ENCODE measurements around the gene ENO4.

Gene ENO4, protein sequence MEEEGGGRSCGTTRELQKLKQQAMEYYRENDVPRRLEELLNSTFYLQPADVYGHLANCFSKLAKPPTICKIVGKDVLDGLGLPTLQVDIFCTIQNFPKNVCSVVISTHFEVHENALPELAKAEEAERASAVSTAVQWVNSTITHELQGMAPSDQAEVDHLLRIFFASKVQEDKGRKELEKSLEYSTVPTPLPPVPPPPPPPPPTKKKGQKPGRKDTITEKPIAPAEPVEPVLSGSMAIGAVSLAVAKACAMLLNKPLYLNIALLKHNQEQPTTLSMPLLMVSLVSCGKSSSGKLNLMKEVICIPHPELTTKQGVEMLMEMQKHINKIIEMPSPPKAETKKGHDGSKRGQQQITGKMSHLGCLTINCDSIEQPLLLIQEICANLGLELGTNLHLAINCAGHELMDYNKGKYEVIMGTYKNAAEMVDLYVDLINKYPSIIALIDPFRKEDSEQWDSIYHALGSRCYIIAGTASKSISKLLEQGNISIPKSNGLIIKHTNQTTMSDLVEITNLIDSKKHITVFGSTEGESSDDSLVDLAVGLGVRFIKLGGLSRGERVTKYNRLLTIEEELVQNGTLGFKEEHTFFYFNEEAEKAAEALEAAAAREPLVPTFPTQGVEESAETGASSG

DNA sequence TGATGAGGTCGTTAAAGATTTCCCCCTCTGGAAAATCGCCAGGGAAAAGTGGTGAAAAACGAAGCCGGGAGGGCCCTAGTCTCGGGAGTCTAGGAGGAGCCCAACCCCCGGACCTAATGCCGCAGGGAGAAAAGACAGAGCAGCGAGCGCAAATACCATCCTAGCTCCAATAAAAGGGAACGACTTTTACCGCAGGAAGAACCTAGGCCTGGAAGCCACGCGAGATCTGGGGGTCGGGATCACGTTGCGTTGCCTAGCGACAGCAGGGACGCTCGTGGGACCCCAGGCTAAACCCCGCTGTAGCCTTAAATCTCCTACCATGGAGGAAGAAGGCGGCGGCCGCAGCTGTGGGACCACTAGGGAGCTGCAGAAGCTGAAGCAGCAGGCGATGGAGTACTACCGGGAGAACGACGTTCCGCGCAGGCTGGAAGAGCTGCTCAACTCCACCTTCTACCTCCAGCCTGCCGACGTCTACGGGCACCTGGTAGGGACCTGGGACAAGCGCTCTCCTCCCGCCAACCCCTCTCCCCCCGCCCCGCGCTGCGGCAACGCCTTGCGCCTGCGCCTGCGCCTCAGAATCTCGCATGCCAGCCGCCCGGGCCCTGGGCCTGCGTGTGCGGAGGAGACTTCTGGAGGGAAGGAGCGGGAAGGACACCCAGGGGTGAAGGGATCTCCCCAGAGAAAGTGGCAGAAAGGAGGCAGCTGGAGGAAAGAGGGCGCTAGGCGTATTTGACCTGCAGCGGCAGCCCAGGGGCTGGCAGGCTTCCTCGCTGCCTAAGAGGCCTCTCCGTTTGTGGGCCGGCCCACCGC is at the start of gene ENO4:
Gene ENO4, plus strand, starts transcription at position 252 of the 810 bp plus-strand sequence. Its CDS starts 68 bp downstream, at position 320.
- H3K4me3 ChIP-seq (replicated peaks; ENCODE audit: low read depth, low read length) = peak within 1 kb of the TSS; percentile 68
- TF ChIP-seq, protein P1, sequence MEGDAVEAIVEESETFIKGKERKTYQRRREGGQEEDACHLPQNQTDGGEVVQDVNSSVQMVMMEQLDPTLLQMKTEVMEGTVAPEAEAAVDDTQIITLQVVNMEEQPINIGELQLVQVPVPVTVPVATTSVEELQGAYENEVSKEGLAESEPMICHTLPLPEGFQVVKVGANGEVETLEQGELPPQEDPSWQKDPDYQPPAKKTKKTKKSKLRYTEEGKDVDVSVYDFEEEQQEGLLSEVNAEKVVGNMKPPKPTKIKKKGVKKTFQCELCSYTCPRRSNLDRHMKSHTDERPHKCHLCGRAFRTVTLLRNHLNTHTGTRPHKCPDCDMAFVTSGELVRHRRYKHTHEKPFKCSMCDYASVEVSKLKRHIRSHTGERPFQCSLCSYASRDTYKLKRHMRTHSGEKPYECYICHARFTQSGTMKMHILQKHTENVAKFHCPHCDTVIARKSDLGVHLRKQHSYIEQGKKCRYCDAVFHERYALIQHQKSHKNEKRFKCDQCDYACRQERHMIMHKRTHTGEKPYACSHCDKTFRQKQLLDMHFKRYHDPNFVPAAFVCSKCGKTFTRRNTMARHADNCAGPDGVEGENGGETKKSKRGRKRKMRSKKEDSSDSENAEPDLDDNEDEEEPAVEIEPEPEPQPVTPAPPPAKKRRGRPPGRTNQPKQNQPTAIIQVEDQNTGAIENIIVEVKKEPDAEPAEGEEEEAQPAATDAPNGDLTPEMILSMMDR (IDR thresholded peaks at IDR 0.05; ENCODE audit: low read length, missing control alignments) = no peak
- peak; percentile 80 for DNase-seq (ENCODE audit: low read depth)

DNA sequence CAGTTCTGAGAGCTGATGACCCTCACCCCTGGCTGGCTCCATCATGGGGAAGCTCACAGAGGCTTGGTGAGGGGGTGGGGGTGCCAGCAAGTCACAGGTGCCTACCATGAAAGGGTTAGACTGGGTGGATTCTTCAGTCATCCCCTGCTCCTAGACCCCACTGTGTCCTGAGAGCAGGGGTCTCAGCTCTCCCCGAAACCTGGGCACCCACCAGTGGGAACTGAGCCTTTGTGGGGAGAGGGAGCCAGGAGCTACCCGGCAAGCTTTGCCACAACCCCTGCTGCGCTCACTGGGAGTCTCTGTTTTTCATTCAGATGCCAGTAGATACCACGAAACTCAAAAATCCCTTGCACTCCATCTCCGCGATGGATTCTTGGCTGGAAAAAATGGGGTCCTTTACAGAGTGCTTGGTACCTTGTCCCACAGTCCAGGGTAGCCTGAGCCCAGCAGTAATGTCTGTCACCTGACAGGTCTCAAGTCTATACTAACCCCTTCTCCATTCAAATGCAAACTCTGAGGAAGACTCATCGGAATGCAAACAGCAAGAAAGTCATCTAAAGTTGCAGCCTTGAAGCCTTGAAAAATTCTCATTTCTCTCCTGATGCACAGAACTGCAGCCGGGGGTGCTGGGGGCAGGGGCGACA is 48.9 kb upstream of the ENO4 start:
- H3K4me3 ChIP-seq (replicated peaks; ENCODE audit: low read depth, low read length) = no peak overlapping the region
- DNase-seq (ENCODE audit: low read depth) = no peak
- TF ChIP-seq, protein P1 (IDR thresholded peaks at IDR 0.05; ENCODE audit: low read length, missing control alignments) = no peak

DNA sequence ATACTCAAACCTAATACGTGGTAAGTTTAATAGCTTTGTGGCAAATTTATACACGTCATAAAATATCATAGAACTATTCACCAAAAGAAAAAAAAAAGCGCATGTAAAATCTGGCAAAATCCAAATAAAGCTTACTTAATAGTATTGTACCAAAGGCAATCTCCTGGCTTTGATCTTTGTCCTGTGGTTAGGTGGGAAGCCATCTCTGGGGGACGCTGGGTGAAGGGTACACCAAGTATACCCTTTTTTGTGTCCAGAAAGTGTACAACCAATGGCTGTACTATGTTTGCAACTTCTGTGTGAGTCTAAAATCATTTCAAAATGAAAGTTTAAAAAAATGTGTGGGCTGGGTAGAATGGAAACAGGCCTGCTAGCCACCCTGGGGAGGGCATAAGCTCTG is 47.6 kb upstream of the ENO4 start:
- H3K4me3 ChIP-seq (replicated peaks; ENCODE audit: low read depth, low read length) = no peak overlapping the region
- no peak for DNase-seq (ENCODE audit: low read depth)
- TF ChIP-seq, protein P1 (IDR thresholded peaks at IDR 0.05; ENCODE audit: low read length, missing control alignments) = no peak

DNA sequence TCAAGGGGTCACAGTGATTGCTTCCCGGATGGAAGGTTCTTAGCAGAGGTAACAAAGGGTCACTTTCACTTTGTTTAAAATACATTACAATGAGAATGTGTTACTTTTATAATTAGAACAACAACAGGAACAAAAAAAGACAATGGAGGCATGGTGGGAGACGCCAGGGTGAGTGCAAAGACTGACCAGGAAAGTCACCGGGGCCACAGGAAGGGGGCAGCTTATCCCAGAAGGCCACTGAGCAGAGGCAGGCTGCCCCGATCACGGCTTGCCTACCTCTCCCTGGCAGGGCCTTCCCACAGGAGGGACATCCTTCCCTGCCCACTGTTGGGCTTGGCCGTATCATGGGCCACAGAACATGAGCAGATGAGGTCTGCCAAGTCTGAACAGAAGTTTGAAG is 46.8 kb upstream of the ENO4 start:
- no peak overlapping the region for H3K4me3 ChIP-seq (replicated peaks; ENCODE audit: low read depth, low read length)
- DNase-seq (ENCODE audit: low read depth) = no peak
- TF ChIP-seq, protein P1 (IDR thresholded peaks at IDR 0.05; ENCODE audit: low read length, missing control alignments) = no peak

DNA sequence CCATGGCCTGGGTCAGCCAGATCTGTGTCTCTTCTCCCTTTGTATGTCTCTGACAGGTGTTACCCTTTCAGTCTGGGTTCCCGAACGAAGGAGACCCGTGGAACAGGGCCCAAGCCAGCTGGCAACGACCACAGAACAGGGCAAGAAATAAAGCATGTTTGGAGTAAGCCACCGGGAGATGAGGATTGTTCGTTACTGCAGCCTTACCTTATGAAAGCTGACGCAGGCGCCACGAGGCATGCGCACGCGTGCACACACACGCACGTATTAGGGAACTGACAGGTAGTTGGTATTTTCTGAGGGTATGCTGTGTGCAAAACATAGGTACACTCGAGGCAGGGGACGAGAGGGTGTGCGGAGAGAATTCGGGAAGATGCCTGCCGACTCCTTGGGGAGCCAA is 46.4 kb upstream of the ENO4 start:
- DNase-seq (ENCODE audit: low read depth) = no peak
- TF ChIP-seq, protein P1 (IDR thresholded peaks at IDR 0.05; ENCODE audit: low read length, missing control alignments) = no peak
- H3K4me3 ChIP-seq (replicated peaks; ENCODE audit: low read depth, low read length) = no peak overlapping the region

DNA sequence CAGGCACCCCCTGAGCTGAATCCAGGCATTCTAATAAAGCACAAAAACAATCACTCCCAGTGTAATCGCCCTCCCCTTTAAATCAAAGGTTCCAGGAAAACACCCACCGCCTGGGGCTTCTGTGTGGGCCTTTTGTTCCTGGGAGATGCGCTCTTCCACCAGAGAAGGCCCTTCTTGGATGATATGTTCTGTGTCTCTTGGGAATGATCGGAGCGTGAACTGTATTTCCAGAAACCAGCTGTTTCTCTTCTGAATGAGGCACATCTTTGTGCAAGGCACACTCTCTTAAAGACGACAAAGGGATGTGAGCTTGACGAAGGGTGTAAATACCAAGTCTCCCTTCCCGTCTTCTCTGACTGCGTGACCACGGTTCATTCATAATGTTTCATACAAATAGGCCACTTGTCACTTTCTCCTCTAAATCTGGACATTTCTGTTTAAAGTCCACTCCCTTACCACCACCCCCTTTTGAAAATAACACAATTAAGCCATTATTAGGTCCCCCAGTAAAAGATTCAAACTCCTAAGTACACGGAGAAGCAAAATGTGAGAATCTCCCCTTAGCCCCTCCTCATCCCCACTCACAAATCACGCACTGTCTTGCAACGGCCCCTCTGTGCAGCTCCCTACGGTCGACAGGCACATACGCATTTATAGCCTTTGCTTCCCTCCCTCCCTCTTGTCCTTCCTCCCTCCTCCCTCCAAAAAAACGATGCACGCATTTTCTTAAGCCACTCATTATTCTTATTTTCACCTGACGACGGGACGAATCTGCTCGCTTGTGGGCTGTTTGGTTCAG is 45.6 kb upstream of the ENO4 start:
- TF ChIP-seq, protein P1 (IDR thresholded peaks at IDR 0.05; ENCODE audit: low read length, missing control alignments) = no peak
- no peak overlapping the region for H3K4me3 ChIP-seq (replicated peaks; ENCODE audit: low read depth, low read length)
- no peak for DNase-seq (ENCODE audit: low read depth)

Data from fibroblast of pulmonary artery (primary cell).